A549 (cell line): ENCODE data around the gene SETD2. TPM values are rescaled to one million over a fixed set of nuclear protein-coding genes. Genes with fewer than 3 reads are reported as not detected.
A peak's percentile ranks its signal among the peaks of the same experiment; 100 is the strongest.

ENCODE experiments used
- ATAC-seq, 2 experiments: fragments of 200-7000 bp in 1 of 2; fragments of >200 bp in 1 of 2; cut with Nextera tagmentation in 1 of 2; cut with Tn5 transposase in 1 of 2; 3 replicates each; pipeline versions ENCODE4 v1.8.0 to v1.9.1; 2018 to 2020; ENCODE audit warnings: mild to moderate bottlenecking in 1 of 2, moderate library complexity in 1 of 2
- CTCF ChIA-PET: fragments of 300-600 bp; sonication (Branson Sonifier 250); formaldehyde crosslinking; extraction: SDS; loops from one replicate; lab custom pipeline; 2021; ENCODE audit warnings: antibody characterized with exemption, inconsistent platforms; lab: Yijun Ruan, JAX
- POLR2A ChIA-PET: fragments of 350-600 bp; formaldehyde crosslinking; extraction: SDS; loops from one replicate; lab custom pipeline; 2021; ENCODE audit warnings: antibody characterized with exemption, inconsistent platforms; lab: Yijun Ruan, JAX
- DNase-seq, 2 experiments: peaks; one replicate each; pipeline versions ENCODE4 v3.0.0 to v3.0.0-alpha.2; 2011 to 2016; ENCODE audit warnings: low read depth in 1 of 2, low spot score in 1 of 2
- FAIRE-seq: peaks from 2 replicates; lab custom pipeline; 2011; peaks lifted over from hg19 to GRCh38; lab: Jason Lieb, UNC
- H3K27ac ChIP-seq, 2 experiments: fragments of >200 bp; sonication (Bioruptor Twin); formaldehyde crosslinking; 3 replicates each; pipeline ENCODE4 v1.5.1; 2016 to 2017
- H3K4me1 ChIP-seq: fragments of >200 bp; sonication (Bioruptor Twin); formaldehyde crosslinking; 3 replicates; pipeline ENCODE4 v1.6.1; 2016
- H3K4me2 ChIP-seq: fragments of >200 bp; sonication (Bioruptor Twin); formaldehyde crosslinking; 3 replicates; pipeline ENCODE4 v1.6.1; 2016
- H3K4me3 ChIP-seq: fragments of >200 bp; sonication (Bioruptor Twin); formaldehyde crosslinking; 3 replicates; pipeline ENCODE4 v1.5.1; 2016
- H3K9me3 ChIP-seq: fragments of >200 bp; sonication (Bioruptor Twin); formaldehyde crosslinking; 3 replicates; pipeline ENCODE4 v1.6.1; 2016
- BHLHE40 ChIP-seq: IDR thresholded peaks from 2 replicates; pipeline ENCODE4 v1.6.1; 2012; ENCODE audit warnings: low read depth, low read length, inconsistent platforms
- CBX2 ChIP-seq: fragments of 200-600 bp; sonication (generic); IDR thresholded peaks from 2 replicates; pipeline ENCODE4 v1.6.1; 2016; ENCODE audit warnings: low read depth, mild to moderate bottlenecking, borderline replicate concordance
- CBX8 ChIP-seq: fragments of 200-600 bp; sonication (generic); IDR thresholded peaks from 2 replicates; pipeline ENCODE4 v1.6.1; 2016
- EHMT2 ChIP-seq: fragments of 200-600 bp; sonication (generic); IDR thresholded peaks from 2 replicates; pipeline ENCODE4 v1.6.1; 2016; ENCODE audit warnings: antibody characterized with exemption, low read depth, mild to moderate bottlenecking, moderate library complexity
- ESRRA ChIP-seq: fragments of 150-350 bp; IDR thresholded peaks from 2 replicates; pipeline ENCODE4 v1.6.1; 2014; ENCODE audit warnings: mild to moderate bottlenecking, low read length, borderline replicate concordance
- FOSL2 ChIP-seq, 2 experiments: fragments of 450-650 bp in 1 of 2; fragments of >200 bp in 1 of 2; sonication (Bioruptor Twin) in 1 of 2; formaldehyde crosslinking; IDR thresholded peaks; 2 replicates each; pipeline versions ENCODE4 v1.5.0 to v1.6.1; 2016 to 2020; ENCODE audit warnings: mild to moderate bottlenecking in 1 of 2, moderate library complexity in 1 of 2
- HDAC2 ChIP-seq: fragments of 200-600 bp; sonication (generic); IDR thresholded peaks from 2 replicates; pipeline ENCODE4 v1.6.1; 2016
- HEYL ChIP-seq: fragments of 250-450 bp; sonication (Bioruptor Pico); IDR thresholded peaks from 2 replicates; pipeline ENCODE4 v1.8.0; 2021; ENCODE audit warnings: mild to moderate bottlenecking, moderate library complexity
- HOXB13 ChIP-seq: fragments of 250-450 bp; sonication (Bioruptor Pico); IDR thresholded peaks from 2 replicates; pipeline ENCODE4 v1.5.0; 2020; ENCODE audit warnings: low read depth, mild to moderate bottlenecking, moderate library complexity
- JUN ChIP-seq, 2 experiments: fragments of >200 bp; sonication (Bioruptor Twin); formaldehyde crosslinking; IDR thresholded peaks; 2 replicates in 1 of 2; 3 replicates in 1 of 2; pipeline ENCODE4 v1.6.1; 2016 to 2017
- KDM5A ChIP-seq: fragments of 200-600 bp; sonication (generic); IDR thresholded peaks from 2 replicates; pipeline ENCODE4 v1.6.1; 2016; ENCODE audit warnings: antibody characterized with exemption, mild to moderate bottlenecking
- MAFK ChIP-seq: fragments of 450-650 bp; IDR thresholded peaks from 2 replicates; pipeline ENCODE4 v1.6.1; 2014; ENCODE audit not compliant: partially characterized antibody
- MAZ ChIP-seq: fragments of 150-350 bp; IDR thresholded peaks from 2 replicates; pipeline ENCODE4 v1.6.1; 2014; ENCODE audit warnings: antibody characterized with exemption, low read depth, low read length, borderline replicate concordance
- PHF8 ChIP-seq: fragments of 200-600 bp; sonication (generic); IDR thresholded peaks from 2 replicates; pipeline ENCODE4 v1.6.1; 2016; ENCODE audit warnings: low read depth, mild to moderate bottlenecking, antibody characterized with exemption, moderate library complexity, borderline replicate concordance
- RCOR1 ChIP-seq: fragments of 150-350 bp; IDR thresholded peaks from 2 replicates; pipeline ENCODE4 v1.6.1; 2014; ENCODE audit warnings: antibody characterized with exemption, low read length, low read depth
- SREBF2 ChIP-seq: fragments of 450-650 bp; IDR thresholded peaks from 2 replicates; pipeline ENCODE4 v1.6.1; 2014; ENCODE audit warnings: mild to moderate bottlenecking, moderate library complexity
- WGBS: methylation state at CpG from one replicate; pipeline ENCODE4 v1.1.6; 2017; ENCODE audit errors: missing lambda C conversion rate; 5-methylcytosine and 5-hydroxymethylcytosine counted together
- polyA plus RNA-seq, 4 experiments: library from polyadenylated mRNA; depleted of rRNA in 3 of 4; stranded (reverse); fragments of >200 nt; fragmentation: RNase III in 1 of 4; extraction: RNeasy Plus Mini Kit Qiagen cat#74134 plus additional on column Dnase treatment in 1 of 4; gene quantifications; 2 replicates in 3 of 4; 3 replicates in 1 of 4; pipeline ENCODE4 v1.2.3, GENCODE V29; 2011 to 2017
- TF ChIP-seq, protein P1 (sequence below): fragments of 150-350 bp; IDR thresholded peaks from 2 replicates; pipeline ENCODE4 v1.6.1; 2014; ENCODE audit warnings: low read depth, mild to moderate bottlenecking, low read length
- TF ChIP-seq, protein P2 (sequence below): fragments of 450-650 bp; IDR thresholded peaks from 2 replicates; pipeline ENCODE4 v1.6.1; 2014; ENCODE audit warnings: antibody characterized with exemption
- TF ChIP-seq, protein P3 (sequence below): fragments of >200 bp; sonication (Bioruptor Twin); formaldehyde crosslinking; IDR thresholded peaks from 2 replicates; pipeline ENCODE4 v1.6.1; 2016
- TF ChIP-seq, protein P4 (sequence below): fragments of 250-450 bp; sonication (Bioruptor Pico); IDR thresholded peaks from 2 replicates; pipeline ENCODE4 v1.5.0; 2021; ENCODE audit warnings: mild to moderate bottlenecking, moderate library complexity, borderline replicate concordance

The SETD2 gene
- polyA plus RNA-seq, 2 of the 4 experiments (the other 2 are of a cell fraction) = 16.8 to 26.1 TPM

DNA sequence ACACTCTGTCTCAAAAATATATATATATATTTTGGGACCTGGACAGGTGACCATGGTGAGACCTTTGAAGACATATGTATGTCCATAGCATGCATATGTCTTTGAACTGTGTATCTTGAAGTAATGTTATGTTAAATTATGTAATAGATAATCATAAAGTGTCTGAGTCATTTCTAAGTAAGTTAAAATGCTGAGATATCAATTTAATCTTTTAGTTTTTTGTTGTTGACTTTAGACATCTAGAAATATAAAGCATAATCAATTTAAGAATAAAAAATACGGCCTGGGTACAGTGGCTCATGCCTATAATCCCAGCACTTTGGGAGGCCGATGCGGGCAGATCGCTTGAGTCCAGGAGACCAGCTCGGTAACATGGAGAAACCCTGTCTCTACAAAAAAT lies 12.7 kb upstream of the SETD2 start:
- ChIA-PET CTCF (interaction anchor here (1.2 kb wide), 1 partner anchor 9 kb away, joined by 3 read pairs; no protein-coding TSS in a partner anchor), POLR2A (no interaction called here)
- FAIRE-seq (no peak), ATAC-seq (no peak), DNase-seq (no peak)
- Histone ChIP-seq H3K4me1 (no peaks in the 10 kb centered on the region), H3K27ac (no peak overlapping the region), H3K4me2 (no peak overlapping the region), H3K9me3 (no peaks in the 10 kb centered on the region), H3K4me3 (no peak overlapping the region)
- TF ChIP-seq MAZ = no peak
- TF ChIP-seq, protein P1, sequence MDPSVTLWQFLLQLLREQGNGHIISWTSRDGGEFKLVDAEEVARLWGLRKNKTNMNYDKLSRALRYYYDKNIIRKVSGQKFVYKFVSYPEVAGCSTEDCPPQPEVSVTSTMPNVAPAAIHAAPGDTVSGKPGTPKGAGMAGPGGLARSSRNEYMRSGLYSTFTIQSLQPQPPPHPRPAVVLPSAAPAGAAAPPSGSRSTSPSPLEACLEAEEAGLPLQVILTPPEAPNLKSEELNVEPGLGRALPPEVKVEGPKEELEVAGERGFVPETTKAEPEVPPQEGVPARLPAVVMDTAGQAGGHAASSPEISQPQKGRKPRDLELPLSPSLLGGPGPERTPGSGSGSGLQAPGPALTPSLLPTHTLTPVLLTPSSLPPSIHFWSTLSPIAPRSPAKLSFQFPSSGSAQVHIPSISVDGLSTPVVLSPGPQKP = no peak
- TF ChIP-seq SREBF2 = no peak
- TF ChIP-seq CBX2 = no peak
- no peak for TF ChIP-seq EHMT2
- no peak for TF ChIP-seq CBX8
- no peak for TF ChIP-seq HEYL (CRISPR knock-in tag)
- TF ChIP-seq HDAC2 = no peak
- TF ChIP-seq FOSL2 (IDR thresholded peaks at IDR 0.05) = no peak
- no peak for TF ChIP-seq FOSL2 (CRISPR knock-in tag; IDR thresholded peaks at IDR 0.05)
- TF ChIP-seq ESRRA = no peak
- no peak for TF ChIP-seq HOXB13 (CRISPR knock-in tag)
- TF ChIP-seq, protein P2, sequence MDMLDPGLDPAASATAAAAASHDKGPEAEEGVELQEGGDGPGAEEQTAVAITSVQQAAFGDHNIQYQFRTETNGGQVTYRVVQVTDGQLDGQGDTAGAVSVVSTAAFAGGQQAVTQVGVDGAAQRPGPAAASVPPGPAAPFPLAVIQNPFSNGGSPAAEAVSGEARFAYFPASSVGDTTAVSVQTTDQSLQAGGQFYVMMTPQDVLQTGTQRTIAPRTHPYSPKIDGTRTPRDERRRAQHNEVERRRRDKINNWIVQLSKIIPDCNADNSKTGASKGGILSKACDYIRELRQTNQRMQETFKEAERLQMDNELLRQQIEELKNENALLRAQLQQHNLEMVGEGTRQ = no peak
- TF ChIP-seq BHLHE40 = no peak
- TF ChIP-seq RCOR1 = no peak
- TF ChIP-seq JUN (IDR thresholded peaks at IDR 0.05) = no peak
- TF ChIP-seq MAFK = no peak
- TF ChIP-seq KDM5A = no peak
- TF ChIP-seq, protein P3, sequence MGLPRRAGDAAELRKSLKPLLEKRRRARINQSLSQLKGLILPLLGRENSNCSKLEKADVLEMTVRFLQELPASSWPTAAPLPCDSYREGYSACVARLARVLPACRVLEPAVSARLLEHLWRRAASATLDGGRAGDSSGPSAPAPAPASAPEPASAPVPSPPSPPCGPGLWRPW = no peak
- WGBS = 94% methylated on average over 5 of the region's 5 CpGs

DNA sequence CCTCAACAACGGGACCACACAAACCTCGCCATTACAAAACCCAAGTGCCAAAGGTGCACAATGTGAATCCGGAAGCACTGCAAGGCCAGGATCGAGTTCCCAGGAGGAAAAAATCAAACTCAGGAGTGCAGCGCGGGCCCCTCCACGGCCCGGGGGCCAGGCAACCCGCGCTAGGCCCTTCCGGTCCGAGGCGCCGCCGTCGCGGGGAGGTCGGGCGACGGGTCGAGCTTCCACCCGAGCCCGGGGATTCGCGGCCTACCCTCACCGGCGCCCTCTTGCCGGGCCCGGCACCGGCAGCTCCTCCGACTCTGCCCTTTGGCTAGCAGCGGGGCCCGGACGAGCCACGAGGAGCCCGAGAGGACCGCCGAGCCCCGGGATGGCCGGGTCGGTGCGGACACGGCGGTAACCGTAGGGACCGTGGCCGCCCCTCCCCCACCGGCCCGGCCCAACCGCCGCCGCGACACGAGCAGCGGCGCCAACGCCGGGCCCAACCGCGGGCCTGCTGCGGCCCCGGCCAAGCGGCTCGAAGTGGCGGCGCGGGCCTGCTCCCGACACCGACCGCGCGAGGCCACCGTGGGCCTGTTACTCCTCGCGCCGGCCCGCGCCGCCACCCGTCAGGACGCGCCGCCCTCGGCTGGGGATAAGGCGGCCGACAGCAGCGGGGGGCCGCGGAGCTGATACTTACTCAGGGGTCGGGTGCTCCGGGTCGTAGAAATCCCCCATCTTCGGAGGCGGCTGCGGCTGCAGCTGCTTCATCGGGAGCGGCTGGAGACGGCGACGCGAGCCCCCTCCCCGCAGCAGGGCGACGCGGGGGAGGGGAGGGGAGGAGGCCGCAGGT lies 525 bp downstream of the SETD2 start:
- H3K4me3 ChIP-seq = peak overlapping the region; percentile 95
- H3K27ac ChIP-seq = peak overlapping the region; percentile 98 to 99
- POLR2A ChIA-PET = interaction anchor here (0.5 to 2.0 kb wide), 6 partner anchors 18 to 217 kb away, joined by 3 to 6 read pairs (median 4); partner anchors contain the start of genes KIF9, KLHL18, NBEAL2 and PTPN23
- ATAC-seq = peak; percentile 18 to 52
- H3K4me1 ChIP-seq = peaks cover 26% of the 10 kb centered on the region
- peak overlapping the region; percentile 80 for H3K4me2 ChIP-seq
- peak in 1 of 2 experiments; percentile 18 for DNase-seq
- TF ChIP-seq CBX8 (peak; percentile 36; the same call in 1 of the 2 replicates), KDM5A (no peak), PHF8 (peak; percentile 95), JUN (IDR thresholded peaks at IDR 0.05) (peak in 1 of 2 experiments; percentile 10; a peak in 1 of 5 replicates)
- TF ChIP-seq, protein P4, sequence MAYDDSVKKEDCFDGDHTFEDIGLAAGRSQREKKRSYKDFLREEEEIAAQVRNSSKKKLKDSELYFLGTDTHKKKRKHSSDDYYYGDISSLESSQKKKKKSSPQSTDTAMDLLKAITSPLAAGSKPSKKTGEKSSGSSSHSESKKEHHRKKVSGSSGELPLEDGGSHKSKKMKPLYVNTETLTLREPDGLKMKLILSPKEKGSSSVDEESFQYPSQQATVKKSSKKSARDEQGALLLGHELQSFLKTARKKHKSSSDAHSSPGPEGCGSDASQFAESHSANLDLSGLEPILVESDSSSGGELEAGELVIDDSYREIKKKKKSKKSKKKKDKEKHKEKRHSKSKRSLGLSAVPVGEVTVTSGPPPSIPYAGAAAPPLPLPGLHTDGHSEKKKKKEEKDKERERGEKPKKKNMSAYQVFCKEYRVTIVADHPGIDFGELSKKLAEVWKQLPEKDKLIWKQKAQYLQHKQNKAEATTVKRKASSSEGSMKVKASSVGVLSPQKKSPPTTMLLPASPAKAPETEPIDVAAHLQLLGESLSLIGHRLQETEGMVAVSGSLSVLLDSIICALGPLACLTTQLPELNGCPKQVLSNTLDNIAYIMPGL = peak; percentile 99
- TF ChIP-seq, all 56 proteins: peak for 4
- 0% methylated on average over 4 of the region's 106 CpGs for WGBS
- CTCF ChIA-PET = interaction anchor here (0.6 to 1.5 kb wide), 6 partner anchors 16 to 207 kb away, joined by 3 to 4 read pairs (median 3); no protein-coding TSS in a partner anchor
- H3K9me3 ChIP-seq = no peaks in the 10 kb centered on the region
- FAIRE-seq = no peak
